A549 (cell line): Measurements from ENCODE around the gene SLC5A10. TPM values are rescaled to one million over a fixed set of nuclear protein-coding genes. Genes with fewer than 3 reads are reported as not detected.
"Not testable (repeated sequence)": the region's sequence is repeated elsewhere in the genome, so short reads cannot be mapped to it uniquely, and the experiment has no call there.

Source experiments
- ATAC-seq, 2 experiments: fragments of 200-7000 bp in 1 of 2; fragments of >200 bp in 1 of 2; cut with Nextera tagmentation in 1 of 2; cut with Tn5 transposase in 1 of 2; 3 replicates each; pipeline versions ENCODE4 v1.8.0 to v1.9.1; 2018 to 2020; ENCODE audit warnings: mild to moderate bottlenecking in 1 of 2, moderate library complexity in 1 of 2
- CTCF ChIA-PET: fragments of 300-600 bp; sonication (Branson Sonifier 250); formaldehyde crosslinking; extraction: SDS; loops from one replicate; lab custom pipeline; 2021; ENCODE audit warnings: antibody characterized with exemption, inconsistent platforms; lab: Yijun Ruan, JAX
- POLR2A ChIA-PET: fragments of 350-600 bp; formaldehyde crosslinking; extraction: SDS; loops from one replicate; lab custom pipeline; 2021; ENCODE audit warnings: antibody characterized with exemption, inconsistent platforms; lab: Yijun Ruan, JAX
- DNase-seq, 2 experiments: peaks; one replicate each; pipeline versions ENCODE4 v3.0.0 to v3.0.0-alpha.2; 2011 to 2016; ENCODE audit warnings: low read depth in 1 of 2, low spot score in 1 of 2
- FAIRE-seq: peaks from 2 replicates; lab custom pipeline; 2011; peaks lifted over from hg19 to GRCh38; lab: Jason Lieb, UNC
- H3K27ac ChIP-seq, 2 experiments: fragments of >200 bp; sonication (Bioruptor Twin); formaldehyde crosslinking; 3 replicates each; pipeline ENCODE4 v1.5.1; 2016 to 2017
- H3K4me1 ChIP-seq: fragments of >200 bp; sonication (Bioruptor Twin); formaldehyde crosslinking; 3 replicates; pipeline ENCODE4 v1.6.1; 2016
- H3K4me2 ChIP-seq: fragments of >200 bp; sonication (Bioruptor Twin); formaldehyde crosslinking; 3 replicates; pipeline ENCODE4 v1.6.1; 2016
- H3K4me3 ChIP-seq: fragments of >200 bp; sonication (Bioruptor Twin); formaldehyde crosslinking; 3 replicates; pipeline ENCODE4 v1.5.1; 2016
- H3K9me3 ChIP-seq: fragments of >200 bp; sonication (Bioruptor Twin); formaldehyde crosslinking; 3 replicates; pipeline ENCODE4 v1.6.1; 2016
- WGBS: methylation state at CpG from one replicate; pipeline ENCODE4 v1.1.6; 2017; ENCODE audit errors: missing lambda C conversion rate; 5-methylcytosine and 5-hydroxymethylcytosine counted together
- polyA plus RNA-seq, 4 experiments: library from polyadenylated mRNA; depleted of rRNA in 3 of 4; stranded (reverse); fragments of >200 nt; fragmentation: RNase III in 1 of 4; extraction: RNeasy Plus Mini Kit Qiagen cat#74134 plus additional on column Dnase treatment in 1 of 4; gene quantifications; 2 replicates in 3 of 4; 3 replicates in 1 of 4; pipeline ENCODE4 v1.2.3, GENCODE V29; 2011 to 2017

Gene SLC5A10
- polyA plus RNA-seq, 2 of the 4 experiments (the other 2 are of a cell fraction) = 0.15 to 0.28 TPM

DNA sequence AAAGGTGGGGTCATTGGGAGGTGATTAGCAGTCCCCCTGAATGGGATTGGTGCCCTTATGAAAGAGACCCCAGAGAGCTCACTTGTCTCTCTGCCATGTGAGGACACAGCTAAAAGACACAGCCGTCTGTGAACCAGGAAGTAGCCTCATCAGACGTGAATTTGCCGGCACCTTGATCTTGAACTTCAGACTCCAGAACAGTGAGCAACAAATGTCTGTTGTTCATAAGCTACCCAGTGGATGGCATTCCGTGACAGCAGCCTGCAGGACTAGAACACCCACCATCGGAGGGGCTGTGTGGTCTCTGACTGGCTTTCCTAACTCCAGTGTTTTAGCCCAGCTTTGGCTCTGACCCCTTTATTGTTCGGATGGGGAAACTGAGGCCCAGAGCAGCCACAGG lies 85.6 kb downstream of the SLC5A10 start:
- H3K4me2 ChIP-seq, DNase-seq, POLR2A ChIA-PET, CTCF ChIA-PET, H3K4me1 ChIP-seq, H3K9me3 ChIP-seq, H3K4me3 ChIP-seq: not testable (repeated sequence)
- FAIRE-seq (peak; percentile 98), ATAC-seq (peak; percentile 30 to 55)
- WGBS = 0% methylated on average over 1 of the region's 6 CpGs
- peak overlapping the region; percentile 70 to 75; a peak in 4 of 6 replicates for H3K27ac ChIP-seq

- H3K4me1 ChIP-seq, H3K27ac ChIP-seq, DNase-seq, H3K4me3 ChIP-seq, H3K4me2 ChIP-seq, POLR2A ChIA-PET, H3K9me3 ChIP-seq, CTCF ChIA-PET: not testable (repeated sequence)
- peak; percentile 97 for FAIRE-seq
- no CpG with 5 or more reads among the region's 17 CpGs for WGBS
- ATAC-seq = peak; percentile 80 to 89
Observed at GRCh38 chr17:19038007-19038406, 86.0 kb downstream of the SLC5A10 start.

GRCh38 chr17:19038730-19039129 lies 86.8 kb downstream of the SLC5A10 start:
- H3K4me3 ChIP-seq, CTCF ChIA-PET, DNase-seq, H3K4me1 ChIP-seq, H3K9me3 ChIP-seq, H3K4me2 ChIP-seq, POLR2A ChIA-PET, FAIRE-seq, H3K27ac ChIP-seq: not testable (repeated sequence)
- peak; percentile 3 to 15; a peak in 5 of 6 replicates for ATAC-seq
- no CpG with 5 or more reads among the region's 12 CpGs for WGBS

GRCh38 chr17:19040350-19040749 lies 88.4 kb downstream of the SLC5A10 start:
- ATAC-seq, H3K4me1 ChIP-seq, CTCF ChIA-PET, H3K9me3 ChIP-seq, H3K4me2 ChIP-seq, FAIRE-seq, H3K27ac ChIP-seq, POLR2A ChIA-PET, H3K4me3 ChIP-seq, DNase-seq: not testable (repeated sequence)
- no CpG with 5 or more reads among the region's 9 CpGs for WGBS

DNA sequence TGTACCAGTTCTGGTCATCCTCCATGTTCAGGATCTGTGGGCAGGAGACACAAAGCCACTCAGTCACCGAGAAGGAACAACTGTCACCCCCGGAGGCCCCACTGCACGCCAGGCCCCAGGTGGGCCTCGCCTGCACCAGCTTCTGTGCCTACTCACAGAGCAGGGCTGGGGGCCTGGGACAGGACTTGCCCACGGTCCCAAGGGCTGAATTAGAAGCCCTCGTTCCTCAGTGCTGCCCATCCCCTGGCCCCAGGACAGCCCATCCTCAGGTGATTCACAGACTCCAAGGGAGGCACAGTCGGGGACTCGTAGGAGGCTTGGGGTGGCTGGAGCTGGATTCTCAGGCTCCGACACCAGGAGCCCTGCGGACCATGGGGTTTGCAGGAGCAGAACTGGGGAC lies 89.9 kb downstream of the SLC5A10 start:
- H3K4me1 ChIP-seq, FAIRE-seq, H3K27ac ChIP-seq, H3K4me2 ChIP-seq, ATAC-seq, H3K9me3 ChIP-seq, CTCF ChIA-PET, DNase-seq, H3K4me3 ChIP-seq, POLR2A ChIA-PET: not testable (repeated sequence)
- no CpG with 5 or more reads among the region's 10 CpGs for WGBS

GRCh38 chr17:19042369-19042768 lies 90.4 kb downstream of the SLC5A10 start:
- H3K4me3 ChIP-seq, H3K4me2 ChIP-seq, POLR2A ChIA-PET, H3K27ac ChIP-seq, CTCF ChIA-PET, H3K9me3 ChIP-seq, ATAC-seq, H3K4me1 ChIP-seq, FAIRE-seq, DNase-seq: not testable (repeated sequence)
- no CpG with 5 or more reads among the region's 14 CpGs for WGBS

- DNase-seq, H3K4me3 ChIP-seq, H3K9me3 ChIP-seq, H3K4me2 ChIP-seq, ATAC-seq, POLR2A ChIA-PET, H3K27ac ChIP-seq, CTCF ChIA-PET, H3K4me1 ChIP-seq, FAIRE-seq: not testable (repeated sequence)
- WGBS = no CpG with 5 or more reads among the region's 8 CpGs
Observed at GRCh38 chr17:19043032-19043431, 91.1 kb downstream of the SLC5A10 start.

DNA sequence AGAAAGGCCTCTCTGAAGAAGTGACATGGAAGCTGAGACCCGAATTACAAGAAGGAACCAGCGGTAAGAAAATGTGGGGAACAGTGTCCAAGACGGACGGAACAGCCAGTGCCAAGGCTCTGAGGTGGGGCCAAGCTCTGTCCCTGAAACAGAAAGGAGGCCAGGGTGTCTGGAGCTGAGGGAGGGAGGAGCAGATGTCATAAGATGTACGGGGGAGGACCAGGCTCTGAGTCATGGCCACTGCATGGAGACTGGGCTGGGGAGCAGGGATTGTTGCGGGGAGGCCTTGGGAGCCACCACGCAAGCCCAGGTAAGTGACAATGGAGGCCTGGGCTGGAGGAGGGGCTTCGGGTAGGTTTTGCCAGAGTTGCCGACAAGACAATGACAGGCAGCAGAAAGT lies 92.7 kb downstream of the SLC5A10 start:
- H3K4me2 ChIP-seq, H3K4me3 ChIP-seq, H3K9me3 ChIP-seq, POLR2A ChIA-PET, FAIRE-seq, H3K4me1 ChIP-seq, H3K27ac ChIP-seq, DNase-seq, CTCF ChIA-PET: not testable (repeated sequence)
- ATAC-seq = peak; percentile 15 to 20; a peak in 2 of 6 replicates
- no CpG with 5 or more reads among the region's 9 CpGs for WGBS

DNA sequence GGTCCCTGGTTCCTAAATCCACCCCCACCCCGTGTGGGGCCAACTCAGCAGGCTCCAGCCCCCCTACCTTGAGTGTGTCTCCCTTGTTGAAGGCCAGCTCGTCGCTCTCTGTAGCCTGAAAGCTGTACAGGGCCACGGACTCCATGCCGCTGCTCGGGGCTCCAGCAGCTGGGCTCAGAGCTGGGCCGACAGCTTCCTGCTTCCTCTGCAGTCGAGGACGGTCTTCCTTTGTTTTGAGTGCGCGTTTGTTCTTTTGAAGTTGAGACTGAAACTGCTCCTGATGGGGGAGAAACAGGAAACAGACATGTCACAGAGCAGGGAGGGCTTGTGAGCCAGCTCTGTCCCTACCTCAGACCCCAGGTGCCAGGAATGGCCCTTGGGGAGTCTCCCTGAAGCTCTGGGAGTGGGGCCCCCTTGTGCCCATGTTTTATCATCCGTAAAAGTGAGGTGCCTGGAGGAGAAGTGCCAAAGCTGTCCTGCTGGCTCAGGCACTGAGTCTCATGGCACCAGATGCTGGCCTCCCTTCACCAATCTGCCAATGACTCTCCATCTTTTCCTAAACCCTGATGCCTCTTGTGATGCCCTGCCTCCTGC lies 94.9 kb downstream of the SLC5A10 start, which contains the start of gene GRAP:
TSS of gene GRAP (minus strand) at position 176 of the 594 bp plus-strand sequence. CDS start at position 145, 31 bp downstream.
- H3K4me2 ChIP-seq, H3K9me3 ChIP-seq, DNase-seq, POLR2A ChIA-PET, FAIRE-seq, H3K27ac ChIP-seq, CTCF ChIA-PET, H3K4me3 ChIP-seq, H3K4me1 ChIP-seq: not testable (repeated sequence)
- no CpG with 5 or more reads among the region's 12 CpGs for WGBS
- ATAC-seq = 0 out of 6 replicates have a peak, but pooled peaks of 1 of the 2 experiments have one; percentile 11

DNA sequence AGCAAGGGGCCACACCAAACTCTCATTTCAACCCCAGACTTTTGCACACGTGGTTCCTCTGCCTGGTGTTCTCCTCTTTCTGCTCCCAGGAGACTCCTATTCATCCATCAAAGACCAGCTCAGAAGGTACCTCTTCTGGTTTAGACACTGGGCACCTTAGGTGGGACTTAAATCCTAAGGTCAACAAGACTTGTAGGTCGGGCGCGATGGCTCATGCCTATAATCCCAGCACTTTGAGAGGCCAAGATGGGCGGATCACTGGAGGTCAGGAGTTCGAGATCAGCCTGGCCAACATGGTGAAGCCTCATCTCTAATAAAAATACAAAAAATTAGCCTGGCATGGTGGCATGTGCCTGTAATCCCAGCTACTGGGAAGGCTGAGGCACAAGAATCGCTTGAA lies 95.5 kb downstream of the SLC5A10 start:
- H3K27ac ChIP-seq, CTCF ChIA-PET, POLR2A ChIA-PET, H3K4me3 ChIP-seq, H3K4me2 ChIP-seq, FAIRE-seq, DNase-seq, ATAC-seq, H3K9me3 ChIP-seq, H3K4me1 ChIP-seq: not testable (repeated sequence)
- WGBS = 87% methylated on average over 5 of the region's 7 CpGs

DNA sequence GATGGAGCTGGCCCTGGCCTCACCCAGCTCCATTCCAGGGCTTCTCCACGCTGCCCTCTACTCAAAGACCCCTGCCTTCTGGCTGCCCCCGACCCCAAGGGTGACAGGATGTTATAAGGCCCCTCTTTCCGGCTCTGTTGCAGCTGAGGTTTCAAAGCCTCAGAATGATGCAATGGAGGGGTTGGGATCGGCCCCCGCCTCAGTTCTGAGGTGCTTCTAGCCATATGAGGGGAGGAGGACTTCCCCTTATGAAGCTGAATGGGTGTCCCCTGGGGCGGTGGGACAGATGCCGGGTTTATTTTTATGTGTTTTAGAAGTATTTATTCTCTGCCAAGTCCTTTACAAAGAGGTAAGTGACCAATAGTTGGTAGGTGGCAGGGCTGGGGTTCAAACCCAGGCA lies 96.9 kb downstream of the SLC5A10 start:
- H3K27ac ChIP-seq, FAIRE-seq, H3K9me3 ChIP-seq, H3K4me2 ChIP-seq, DNase-seq, H3K4me3 ChIP-seq, ATAC-seq, POLR2A ChIA-PET, H3K4me1 ChIP-seq, CTCF ChIA-PET: not testable (repeated sequence)
- WGBS = 89% methylated on average over 3 of the region's 7 CpGs
